Transverse colon (tissue), 4 donors: ENCODE results near the gene LYZ. TPM values are rescaled to one million over a fixed set of nuclear protein-coding genes. Genes with fewer than 3 reads are reported as not detected.

Experiments used
- DNase-seq: peaks from one replicate; pipeline ENCODE4 v3.0.0-alpha.2; 2019
- H3K27ac ChIP-seq, 4 donors: fragments of 200-600 bp; sonication (generic); 2 replicates each; pipeline ENCODE4 v1.5.1; 2016 to 2018; ENCODE audit warnings: inconsistent platforms in 4 of 4
- H3K27me3 ChIP-seq: fragments of 200-600 bp; sonication (generic); 2 replicates; pipeline ENCODE4 v1.5.1; 2017; ENCODE audit warnings: inconsistent platforms
- H3K36me3 ChIP-seq, 4 donors: fragments of 200-600 bp; sonication (generic); 2 replicates each; pipeline ENCODE4 v1.5.1; 2017 to 2019; ENCODE audit warnings: inconsistent platforms in 4 of 4
- H3K4me1 ChIP-seq, 4 donors: fragments of 200-600 bp; sonication (generic); 2 replicates each; pipeline ENCODE4 v1.5.1; 2017 to 2020; ENCODE audit warnings: inconsistent platforms in 4 of 4
- H3K4me3 ChIP-seq, 4 donors: fragments of 200-600 bp; sonication (generic); 1 replicate in 1 of 4; 2 replicates in 3 of 4; pipeline versions ENCODE4 v1.5.1 to v1.6.1; 2017 to 2019; ENCODE audit warnings: inconsistent platforms in 4 of 4
- H3K9me3 ChIP-seq, 2 donors: fragments of 200-600 bp; sonication (generic); 2 replicates each; pipeline ENCODE4 v1.5.1; 2017 to 2019; ENCODE audit warnings: inconsistent platforms in 2 of 2
- CTCF ChIP-seq, 5 experiments: fragments of 200-600 bp in 3 of 5; fragments of 450-650 bp in 2 of 5; sonication (generic) in 3 of 5; IDR thresholded peaks; 1 replicate in 2 of 5; 2 replicates in 3 of 5; pipeline ENCODE4 v1.5.1; 2016 to 2017; ENCODE audit warnings: antibody characterized with exemption in 5 of 5, inconsistent platforms in 3 of 5, mild to moderate bottlenecking in 2 of 5, moderate library complexity in 1 of 5
- EP300 ChIP-seq: sonication (generic); formaldehyde crosslinking; IDR thresholded peaks from one replicate; pipeline ENCODE4 v1.6.1; 2017; ENCODE audit warnings: antibody characterized with exemption, low read depth
- POLR2A ChIP-seq: fragments of 450-650 bp; IDR thresholded peaks from one replicate; pipeline ENCODE4 v1.6.1; 2016; ENCODE audit warnings: antibody characterized with exemption, mild to moderate bottlenecking, moderate library complexity
- POLR2AphosphoS5 ChIP-seq, 3 donors: sonication (generic); formaldehyde crosslinking; IDR thresholded peaks; one replicate each; pipeline ENCODE4 v1.6.1; 2016; ENCODE audit warnings: antibody characterized with exemption in 3 of 3
- WGBS, 2 donors: methylation state at CpG; one replicate each; pipeline ENCODE4 v1.1.5; 2018; ENCODE audit warnings: low coverage in 1 of 2; 5-methylcytosine and 5-hydroxymethylcytosine counted together
- in situ Hi-C, 4 donors: fragments of 200-750 bp; cut with MboI; loops; one replicate each; pipeline versions ENCODE4 v1.15.0 to v1.15.1; 2017; ENCODE audit warnings: low sequenced_read_pairs in 3 of 4, low pct_ligation_motif_present in 1 of 4, low pct_unique_long_range_greater_than_20kb in 1 of 4
- intact Hi-C: fragments of 100-400 bp; cut with DNase I; formaldehyde crosslinking; loops from one replicate; pipeline ENCODE4 v1.15.1; 2023; ENCODE audit warnings: low total_unique reads
- total RNA-seq, 4 donors: library from RNA; depleted of rRNA; stranded (reverse); fragments of >200 nt; gene quantifications; one replicate each; pipeline ENCODE4 v1.1.0, GENCODE V29; 2016

The LYZ gene
- total RNA-seq, 4 donors from 2014 or later, result 2.0 to 43.0 (median 25.3) TPM

GRCh38 chr12:69330475-69331473 is 17.4 kb upstream of the LYZ start:
- DNase-seq, result peak; percentile 74
- peak overlapping the region; percentile 82 to 91 (median 86) for H3K27ac ChIP-seq
- no peaks in the 10 kb centered on the region for H3K27me3 ChIP-seq
- in situ Hi-C loops (no loop called here), intact Hi-C loops (no loop called here)
- H3K4me1 ChIP-seq, result peaks cover 8 to 41% (median 22%) of the 10 kb centered on the region in 4 donors
- H3K36me3 ChIP-seq, result no peaks in the 10 kb centered on the region
- TF ChIP-seq POLR2AphosphoS5 (IDR thresholded peaks at IDR 0.05), result peak in 2 of 3 donors; percentile 31 to 79
- peak; percentile 73 for TF ChIP-seq POLR2A
- TF ChIP-seq EP300, result no peak
- peak in 1 of 5 experiments; percentile 9 for TF ChIP-seq CTCF (IDR thresholded peaks at IDR 0.05)
- 4 to 12% methylated on average over 5 to 18 of the region's 18 CpGs for WGBS, 2 donors
- no peaks in the 10 kb centered on the region for H3K9me3 ChIP-seq
- H3K4me3 ChIP-seq, result peak overlapping the region; percentile 22 to 59 (median 42)

DNA sequence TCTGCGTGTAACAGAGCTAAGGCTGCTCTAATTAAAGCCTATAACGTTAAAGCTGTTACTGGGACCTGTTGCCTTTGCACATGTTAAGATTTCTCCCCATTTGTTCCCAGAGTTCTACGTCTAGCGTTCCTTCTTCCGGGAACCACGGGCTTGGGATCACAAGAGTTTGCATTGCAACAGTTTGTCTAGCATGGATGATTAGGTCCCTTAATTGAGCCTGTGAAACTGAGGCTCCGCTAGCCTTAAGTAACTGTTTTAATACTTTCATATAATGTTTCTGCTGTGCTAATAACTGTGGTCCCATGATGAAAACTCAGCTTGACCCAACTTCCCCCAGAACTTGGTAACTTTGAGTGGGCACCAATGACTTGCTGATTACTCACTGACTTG is 16.7 kb upstream of the LYZ start:
- Histone ChIP-seq H3K4me3 (peak overlapping the region; percentile 22 to 59 (median 42)), H3K27ac (peak overlapping the region; percentile 82 to 91 (median 86)), H3K9me3 (no peaks in the 10 kb centered on the region), H3K27me3 (no peaks in the 10 kb centered on the region), H3K36me3 (no peaks in the 10 kb centered on the region), H3K4me1 (peaks cover 8 to 41% (median 22%) of the 10 kb centered on the region in 4 donors)
- peak; percentile 14 for DNase-seq
- 7 to 9% methylated on average over 3 to 7 of the region's 7 CpGs for WGBS, 2 donors
- TF ChIP-seq CTCF (IDR thresholded peaks at IDR 0.05), result no peak
- TF ChIP-seq POLR2AphosphoS5 (IDR thresholded peaks at IDR 0.05), result no peak
- no peak for TF ChIP-seq EP300
- no peak for TF ChIP-seq POLR2A
- in situ Hi-C loops, result no loop called here
- intact Hi-C loops, result no loop called here

DNA sequence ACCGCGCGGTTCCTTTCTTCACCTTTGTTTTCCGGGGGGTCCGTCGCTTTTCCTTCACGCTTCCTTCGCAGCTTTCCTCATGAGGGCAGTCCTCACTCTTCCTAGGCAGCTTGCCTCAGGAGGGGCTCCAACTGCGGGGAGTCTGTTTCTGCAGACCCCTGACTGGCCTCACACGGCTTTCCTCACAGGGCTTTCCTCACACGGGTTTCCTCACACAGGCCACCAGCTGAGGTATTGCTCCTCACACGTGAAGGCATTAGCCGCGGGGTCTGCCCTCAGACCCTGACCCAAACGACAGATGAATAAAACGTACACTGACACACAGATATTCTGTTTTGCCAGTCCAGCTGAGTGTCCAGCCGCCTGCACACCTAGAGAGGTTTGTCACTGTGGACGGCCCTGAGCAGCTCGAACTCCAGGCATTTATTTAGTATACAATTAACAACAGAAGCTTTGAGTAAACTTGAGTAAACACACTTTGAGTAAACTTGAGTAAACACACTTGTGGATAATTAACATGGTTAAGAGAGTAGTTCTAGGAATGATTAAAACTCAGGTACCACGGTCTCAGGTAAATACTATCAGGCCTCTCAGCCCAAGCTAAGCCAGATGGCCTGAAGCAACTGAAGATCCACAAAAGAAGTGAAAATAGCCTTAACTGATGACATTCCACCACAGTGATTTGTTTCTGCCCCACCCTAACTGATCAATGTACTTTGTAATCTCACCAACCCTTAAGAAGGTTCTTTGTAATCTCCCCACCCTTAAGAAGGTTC is 16.1 kb upstream of the LYZ start:
- peaks cover 8 to 41% (median 22%) of the 10 kb centered on the region in 4 donors for H3K4me1 ChIP-seq
- peak overlapping the region; percentile 82 to 91 (median 86) for H3K27ac ChIP-seq
- no peak for DNase-seq
- H3K36me3 ChIP-seq, result no peaks in the 10 kb centered on the region
- H3K27me3 ChIP-seq, result no peaks in the 10 kb centered on the region
- H3K9me3 ChIP-seq, result no peaks in the 10 kb centered on the region
- in situ Hi-C loops (no loop called here), intact Hi-C loops (no loop called here)
- TF ChIP-seq EP300 (no peak), CTCF (IDR thresholded peaks at IDR 0.05) (no peak)
- 66 to 75% methylated on average over 12 to 20 of the region's 20 CpGs for WGBS, 2 donors
- peak overlapping the region in 1 of 4 donors; percentile 59 for H3K4me3 ChIP-seq

- Histone ChIP-seq H3K4me1 (peaks cover 8 to 41% (median 23%) of the 10 kb centered on the region in 4 donors), H3K4me3 (no peak overlapping the region), H3K9me3 (no peaks in the 10 kb centered on the region), H3K27me3 (no peaks in the 10 kb centered on the region), H3K36me3 (no peaks in the 10 kb centered on the region), H3K27ac (peak overlapping the region; percentile 82 to 91 (median 86))
- 51 to 64% methylated on average over 4 to 6 of the region's 6 CpGs for WGBS, 2 donors
- intact Hi-C loops, result no loop called here
- in situ Hi-C loops, result no loop called here
- DNase-seq, result no peak
- TF ChIP-seq POLR2A (no peak), POLR2AphosphoS5 (IDR thresholded peaks at IDR 0.05) (no peak), EP300 (no peak), CTCF (IDR thresholded peaks at IDR 0.05) (no peak)
Observed at GRCh38 chr12:69332815-69333358, 15.3 kb upstream of the LYZ start.
